ENCODE measurements around the gene CYFIP1. TPM values are rescaled to one million over a fixed set of nuclear protein-coding genes. Genes with fewer than 3 reads are reported as not detected.

Gene CYFIP1
- total and polyA plus RNA-seq, 4 experiments from 2014 or later, result 10.8 to 21.5 (median 16.5) TPM

DNA sequence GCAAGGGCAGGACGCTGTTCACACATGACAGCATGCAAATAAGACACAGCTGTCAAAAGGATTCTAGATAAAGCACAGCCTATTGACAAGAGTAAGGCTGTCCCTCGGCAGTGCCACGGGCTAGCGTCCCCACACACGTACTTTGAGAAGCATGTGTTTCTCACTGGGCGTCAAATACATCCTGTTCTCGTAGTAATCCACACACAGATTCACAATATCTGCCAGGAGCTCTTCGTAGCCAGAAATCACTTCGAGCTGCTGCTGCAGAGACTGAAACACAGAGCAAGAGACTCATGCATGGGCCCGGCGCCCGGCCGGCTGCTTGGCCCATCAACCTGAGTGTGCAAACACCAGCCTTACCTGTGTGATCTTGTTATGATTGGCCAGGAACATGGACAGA, 41.1 kb downstream of the CYFIP1 start:
- H3K4me3 ChIP-seq (ENCODE audit: low read length in 2 of 2), result no peak overlapping the region
- H3K4me3 Mint-ChIP-seq, result no peak overlapping the region
- DNase-seq, result no peak
- H3K4me1 Mint-ChIP-seq, result no peaks in the 10 kb centered on the region
- H3K36me3 ChIP-seq (ENCODE audit: insufficient read depth, low read length), result no peaks in the 10 kb centered on the region
- H3K4me1 ChIP-seq (ENCODE audit: insufficient read depth, low read length), result no peaks in the 10 kb centered on the region
- no peaks in the 10 kb centered on the region for H3K9me3 Mint-ChIP-seq
- no peaks in the 10 kb centered on the region for H3K27me3 ChIP-seq (ENCODE audit: insufficient read depth, low read length)
- H3K27me3 Mint-ChIP-seq, result no peaks in the 10 kb centered on the region
- H3K36me3 Mint-ChIP-seq, result peaks cover 31 to 51% of the 10 kb centered on the region in 2 donors
- H3K9me3 ChIP-seq (ENCODE audit: control insufficient read depth in 1 of 2, low read length in 2 of 2), result no peaks in the 10 kb centered on the region
- intact Hi-C loops (cut with micrococcal nuclease), result no loop called here
- ChIA-PET CTCF (ENCODE audit: partially characterized antibody) (no interaction called here), POLR2A (ENCODE audit: partially characterized antibody) (no interaction called here)
- H3K27ac Mint-ChIP-seq, result no peak overlapping the region
- no peak overlapping the region for H3K27ac ChIP-seq (ENCODE audit: low read depth, low read length)

DNA sequence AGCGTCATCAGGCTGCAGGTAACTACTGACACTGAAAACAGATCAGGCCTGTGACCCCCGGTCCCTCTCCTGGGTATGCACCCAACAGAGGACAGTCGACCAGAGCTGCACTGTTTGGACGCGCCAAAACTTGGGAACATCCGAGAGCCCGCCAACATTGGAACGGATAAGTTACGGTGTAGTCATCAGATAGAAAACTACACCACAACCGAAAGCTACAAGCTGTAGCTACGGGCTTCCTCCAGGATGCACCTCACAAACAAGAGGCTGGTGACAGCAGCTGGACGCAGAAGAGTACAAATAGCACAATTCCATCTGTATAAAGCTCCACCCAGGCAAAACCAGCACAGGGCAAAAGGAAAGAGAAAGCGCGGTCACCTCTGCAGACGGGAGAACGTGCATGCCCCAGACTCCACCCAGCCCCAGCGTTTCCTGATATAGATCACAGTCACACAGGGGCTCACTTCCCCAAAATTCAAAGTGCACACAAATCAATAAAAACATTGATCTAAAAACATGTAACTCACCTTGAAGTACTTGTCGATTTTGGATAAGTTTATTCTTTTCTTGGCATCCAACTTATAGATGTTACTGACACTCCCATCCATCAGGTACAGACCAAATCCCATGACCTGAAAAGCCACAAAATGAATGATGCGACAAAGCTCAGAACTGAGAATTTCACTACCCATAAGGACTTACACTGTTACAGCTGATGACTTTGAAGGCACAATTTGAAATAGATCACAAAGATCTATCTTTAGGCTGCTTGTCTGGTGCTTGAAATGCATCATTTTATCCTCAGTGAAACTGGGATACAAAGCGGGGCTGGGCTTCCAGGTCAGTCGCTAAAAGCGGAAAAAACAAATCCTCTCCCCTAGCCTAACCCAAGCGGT, 43.3 kb downstream of the CYFIP1 start:
- POLR2A ChIA-PET (ENCODE audit: partially characterized antibody), result no interaction called here
- no peaks in the 10 kb centered on the region for H3K4me1 ChIP-seq (ENCODE audit: insufficient read depth, low read length)
- no peak for DNase-seq
- Mint-ChIP-seq H3K27ac (no peak overlapping the region), H3K27me3 (no peaks in the 10 kb centered on the region), H3K9me3 (no peaks in the 10 kb centered on the region), H3K36me3 (peaks cover 21 to 51% of the 10 kb centered on the region in 2 donors), H3K4me3 (no peak overlapping the region), H3K4me1 (no peaks in the 10 kb centered on the region)
- intact Hi-C loops (cut with micrococcal nuclease), result no loop called here
- no peaks in the 10 kb centered on the region for H3K36me3 ChIP-seq (ENCODE audit: insufficient read depth, low read length)
- no peaks in the 10 kb centered on the region for H3K27me3 ChIP-seq (ENCODE audit: insufficient read depth, low read length)
- H3K4me3 ChIP-seq (ENCODE audit: low read length in 2 of 2), result no peak overlapping the region
- no peak overlapping the region for H3K27ac ChIP-seq (ENCODE audit: low read depth, low read length)
- no peaks in the 10 kb centered on the region for H3K9me3 ChIP-seq (ENCODE audit: control insufficient read depth in 1 of 2, low read length in 2 of 2)
- CTCF ChIA-PET (ENCODE audit: partially characterized antibody), result interaction anchor here (1.0 kb wide), 1 partner anchor 9 kb away, joined by 3 read pairs; no protein-coding TSS in a partner anchor

GRCh38 chr15:22933641-22934061, 46.5 kb downstream of the CYFIP1 start:
- Histone ChIP-seq H3K36me3 (ENCODE audit: insufficient read depth, low read length) (no peaks in the 10 kb centered on the region), H3K27ac (ENCODE audit: low read depth, low read length) (no peak overlapping the region), H3K4me3 (ENCODE audit: low read length in 2 of 2) (no peak overlapping the region), H3K27me3 (ENCODE audit: insufficient read depth, low read length) (no peaks in the 10 kb centered on the region), H3K4me1 (ENCODE audit: insufficient read depth, low read length) (no peaks in the 10 kb centered on the region), H3K9me3 (ENCODE audit: control insufficient read depth in 1 of 2, low read length in 2 of 2) (no peaks in the 10 kb centered on the region)
- Mint-ChIP-seq H3K4me1 (no peaks in the 10 kb centered on the region), H3K36me3 (peaks cover 20 to 39% of the 10 kb centered on the region in 2 donors), H3K27me3 (no peaks in the 10 kb centered on the region), H3K27ac (no peak overlapping the region), H3K9me3 (no peaks in the 10 kb centered on the region), H3K4me3 (no peak overlapping the region)
- POLR2A ChIA-PET (ENCODE audit: partially characterized antibody), result no interaction called here
- CTCF ChIA-PET (ENCODE audit: partially characterized antibody), result no interaction called here
- intact Hi-C loops (cut with micrococcal nuclease), result no loop called here
- no peak for DNase-seq

DNA sequence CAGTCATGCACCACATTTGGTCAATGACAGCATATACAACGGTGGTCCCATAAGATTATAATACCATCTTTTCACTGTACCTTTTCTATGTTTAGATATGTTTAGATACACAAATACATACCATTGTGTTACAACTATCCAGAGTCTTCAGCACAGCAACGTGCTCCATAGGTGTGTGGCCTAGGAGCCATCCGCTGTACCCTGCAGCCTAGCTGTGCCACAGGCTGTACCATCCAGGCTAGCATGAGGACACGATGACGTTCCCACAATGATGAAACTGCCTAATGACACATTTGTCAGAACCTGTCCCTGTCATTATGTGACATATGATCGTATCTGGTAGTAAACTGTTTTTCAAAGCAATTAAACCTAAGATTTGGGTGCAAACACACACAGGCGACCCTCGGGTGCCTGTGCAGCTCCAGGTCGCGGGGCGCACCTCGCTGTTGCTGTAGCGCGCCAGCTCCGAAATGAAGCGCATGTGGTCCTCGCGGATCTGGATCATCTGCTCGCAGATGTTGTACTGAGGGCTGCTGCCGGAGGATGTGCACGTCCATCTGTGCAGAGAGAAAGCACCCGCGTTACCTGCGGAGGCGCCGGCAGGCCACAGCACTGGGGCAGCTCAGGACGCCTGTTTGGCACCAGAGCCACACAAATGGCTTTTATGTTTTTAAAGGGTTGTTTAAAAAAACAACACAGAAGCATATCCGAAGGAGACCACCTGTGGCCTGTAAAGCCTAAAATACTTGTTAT, 48.2 kb downstream of the CYFIP1 start:
- Histone ChIP-seq H3K27me3 (ENCODE audit: insufficient read depth, low read length) (no peaks in the 10 kb centered on the region), H3K4me3 (ENCODE audit: low read length in 2 of 2) (no peak overlapping the region), H3K36me3 (ENCODE audit: insufficient read depth, low read length) (no peaks in the 10 kb centered on the region), H3K4me1 (ENCODE audit: insufficient read depth, low read length) (no peaks in the 10 kb centered on the region), H3K27ac (ENCODE audit: low read depth, low read length) (no peak overlapping the region), H3K9me3 (ENCODE audit: control insufficient read depth in 1 of 2, low read length in 2 of 2) (no peaks in the 10 kb centered on the region)
- H3K4me1 Mint-ChIP-seq, result no peaks in the 10 kb centered on the region
- no peak overlapping the region for H3K4me3 Mint-ChIP-seq
- intact Hi-C loops (cut with micrococcal nuclease), result no loop called here
- DNase-seq, result no peak
- ChIA-PET POLR2A (ENCODE audit: partially characterized antibody) (no interaction called here), CTCF (ENCODE audit: partially characterized antibody) (no interaction called here)
- no peaks in the 10 kb centered on the region for H3K9me3 Mint-ChIP-seq
- H3K36me3 Mint-ChIP-seq, result peaks cover 18 to 35% of the 10 kb centered on the region in 2 donors
- H3K27ac Mint-ChIP-seq, result no peak overlapping the region
- no peaks in the 10 kb centered on the region for H3K27me3 Mint-ChIP-seq

DNA sequence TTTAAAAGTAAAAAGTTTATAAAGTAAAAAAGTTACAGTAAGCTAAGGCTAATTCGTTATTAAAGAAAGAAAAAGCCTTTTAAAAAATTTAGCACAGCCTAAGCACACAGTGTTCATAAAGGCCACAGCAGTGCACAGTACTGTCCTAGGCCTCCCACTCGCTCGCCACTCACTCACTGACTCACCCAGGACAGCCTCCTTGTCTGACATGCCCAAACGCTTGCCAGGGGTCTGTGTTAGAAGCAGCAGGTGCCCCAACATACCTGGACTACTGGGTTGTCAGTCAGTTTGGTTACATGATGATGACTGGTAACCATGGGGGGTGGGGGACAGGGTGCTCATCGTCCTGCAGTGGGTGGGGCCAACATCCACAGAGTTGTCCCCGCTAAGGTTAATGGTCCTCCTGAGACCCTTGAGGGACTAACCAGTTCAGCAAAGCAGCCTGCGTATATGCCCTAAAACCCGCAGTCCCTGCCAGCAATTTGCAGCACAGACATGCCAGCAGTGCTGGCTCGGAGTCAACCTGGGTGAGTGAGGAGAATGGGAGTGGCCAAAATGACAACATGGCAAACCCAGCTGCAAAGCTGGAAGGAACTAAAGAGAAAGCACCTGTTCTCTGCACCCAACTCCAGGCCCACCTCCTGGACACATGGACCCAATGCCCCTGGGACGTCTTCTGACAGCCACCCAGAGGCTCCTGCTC, 49.2 kb downstream of the CYFIP1 start:
- no peaks in the 10 kb centered on the region for H3K36me3 ChIP-seq (ENCODE audit: insufficient read depth, low read length)
- H3K9me3 ChIP-seq (ENCODE audit: control insufficient read depth in 1 of 2, low read length in 2 of 2), result no peaks in the 10 kb centered on the region
- Mint-ChIP-seq H3K9me3 (no peaks in the 10 kb centered on the region), H3K4me3 (no peak overlapping the region), H3K27ac (no peak overlapping the region), H3K4me1 (no peaks in the 10 kb centered on the region), H3K27me3 (no peaks in the 10 kb centered on the region), H3K36me3 (peaks cover 14 to 27% of the 10 kb centered on the region in 2 donors)
- intact Hi-C loops (cut with micrococcal nuclease), result no loop called here
- ChIA-PET CTCF (ENCODE audit: partially characterized antibody) (no interaction called here), POLR2A (ENCODE audit: partially characterized antibody) (no interaction called here)
- H3K4me1 ChIP-seq (ENCODE audit: insufficient read depth, low read length), result no peaks in the 10 kb centered on the region
- H3K27me3 ChIP-seq (ENCODE audit: insufficient read depth, low read length), result no peaks in the 10 kb centered on the region
- H3K4me3 ChIP-seq (ENCODE audit: low read length in 2 of 2), result no peak overlapping the region
- no peak overlapping the region for H3K27ac ChIP-seq (ENCODE audit: low read depth, low read length)
- no peak for DNase-seq

GRCh38 chr15:22927761-22928160, 52.4 kb downstream of the CYFIP1 start:
- Mint-ChIP-seq H3K4me1 (no peaks in the 10 kb centered on the region), H3K4me3 (no peak overlapping the region), H3K9me3 (no peaks in the 10 kb centered on the region), H3K27me3 (no peaks in the 10 kb centered on the region), H3K36me3 (peaks cover 4 to 16% of the 10 kb centered on the region in 2 donors), H3K27ac (no peak overlapping the region)
- no peak for DNase-seq
- intact Hi-C loops (cut with micrococcal nuclease), result no loop called here
- no peaks in the 10 kb centered on the region for H3K27me3 ChIP-seq (ENCODE audit: insufficient read depth, low read length)
- CTCF ChIA-PET (ENCODE audit: partially characterized antibody), result interaction anchor here (1.2 kb wide), 1 partner anchor 9 kb away, joined by 3 read pairs; no protein-coding TSS in a partner anchor
- H3K4me3 ChIP-seq (ENCODE audit: low read length in 2 of 2), result no peak overlapping the region
- no peaks in the 10 kb centered on the region for H3K36me3 ChIP-seq (ENCODE audit: insufficient read depth, low read length)
- H3K27ac ChIP-seq (ENCODE audit: low read depth, low read length), result no peak overlapping the region
- no peaks in the 10 kb centered on the region for H3K4me1 ChIP-seq (ENCODE audit: insufficient read depth, low read length)
- POLR2A ChIA-PET (ENCODE audit: partially characterized antibody), result no interaction called here
- H3K9me3 ChIP-seq (ENCODE audit: control insufficient read depth in 1 of 2, low read length in 2 of 2), result no peaks in the 10 kb centered on the region

DNA sequence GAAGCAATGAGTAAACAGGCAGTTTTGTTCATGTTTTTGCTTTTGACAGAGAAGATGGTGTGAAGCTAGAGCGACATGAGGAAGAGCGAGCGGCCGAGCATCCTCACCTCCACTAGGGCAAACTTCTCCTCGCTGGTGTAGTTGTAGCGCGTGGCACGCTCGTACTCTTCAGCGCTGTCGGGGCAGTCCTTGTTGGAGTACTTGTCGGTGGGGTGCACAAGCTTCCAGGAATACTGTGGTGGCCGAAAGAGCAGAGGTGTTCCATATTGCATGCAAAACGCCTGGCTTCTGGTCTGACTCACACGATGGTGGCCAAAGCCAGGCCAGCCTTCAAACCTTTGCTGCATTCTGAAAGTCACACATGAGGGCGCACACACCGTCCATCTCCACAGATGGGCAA, 54.3 kb downstream of the CYFIP1 start:
- Mint-ChIP-seq H3K27me3 (no peaks in the 10 kb centered on the region), H3K36me3 (peaks cover 4 to 9% of the 10 kb centered on the region in 2 donors), H3K4me3 (no peak overlapping the region), H3K9me3 (no peaks in the 10 kb centered on the region), H3K4me1 (no peaks in the 10 kb centered on the region), H3K27ac (no peak overlapping the region)
- no peak for DNase-seq
- no peaks in the 10 kb centered on the region for H3K36me3 ChIP-seq (ENCODE audit: insufficient read depth, low read length)
- ChIA-PET CTCF (ENCODE audit: partially characterized antibody) (no interaction called here), POLR2A (ENCODE audit: partially characterized antibody) (no interaction called here)
- intact Hi-C loops (cut with micrococcal nuclease), result no loop called here
- H3K27me3 ChIP-seq (ENCODE audit: insufficient read depth, low read length), result no peaks in the 10 kb centered on the region
- no peak overlapping the region for H3K27ac ChIP-seq (ENCODE audit: low read depth, low read length)
- H3K4me1 ChIP-seq (ENCODE audit: insufficient read depth, low read length), result no peaks in the 10 kb centered on the region
- no peak overlapping the region for H3K4me3 ChIP-seq (ENCODE audit: low read length in 2 of 2)
- no peaks in the 10 kb centered on the region for H3K9me3 ChIP-seq (ENCODE audit: control insufficient read depth in 1 of 2, low read length in 2 of 2)

Measured in CD4-positive, alpha-beta memory T cell (primary cell).